ENCODE data around the gene USF2.

GRCh38 chr19:35295792-35296462 lies 27.2 kb downstream of the USF2 start:
- TF ChIP-seq CTCF (conservative IDR thresholded peaks at IDR 0.05 in 1 of 2, IDR thresholded peaks at IDR 0.05 in 1 of 2; ENCODE audit: low read depth in 1 of 2, low read length in 2 of 2) (no peak), EZH2 (IDR thresholded peaks at IDR 0.05; ENCODE audit: low read length, missing control alignments) (no peak)
